ENCODE measurements around the gene CFAP54.
A peak's percentile ranks its signal among the peaks of the same experiment; 100 is the strongest.
"Not testable (repeated sequence)": the region's sequence is repeated elsewhere in the genome, so short reads cannot be mapped to it uniquely, and the experiment has no call there.

CFAP54 gene

DNA sequence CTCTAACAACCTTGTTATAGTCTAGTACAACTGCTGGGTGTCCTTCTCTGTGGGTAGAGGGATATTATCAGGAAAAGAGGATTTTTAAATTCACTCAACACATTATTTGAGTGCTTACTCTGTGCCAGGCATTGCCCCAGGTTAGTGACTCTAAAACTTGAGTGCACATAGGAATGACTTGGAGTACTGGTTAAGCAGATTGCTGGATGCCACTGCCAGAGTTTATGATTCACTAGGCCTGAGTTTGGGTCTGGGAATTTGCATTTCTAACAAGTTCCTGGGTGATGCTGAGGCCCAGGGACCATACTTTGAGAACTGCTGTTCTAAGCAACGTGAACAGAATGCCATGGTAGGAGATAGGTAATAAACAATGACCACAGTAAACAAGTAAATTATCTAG lies 96.6 kb downstream of the CFAP54 start:
- H3K4me3 ChIP-seq (ENCODE audit: low read length) = no peak overlapping the region
- no peak for DNase-seq (ENCODE audit: low read depth, low spot score)

DNA sequence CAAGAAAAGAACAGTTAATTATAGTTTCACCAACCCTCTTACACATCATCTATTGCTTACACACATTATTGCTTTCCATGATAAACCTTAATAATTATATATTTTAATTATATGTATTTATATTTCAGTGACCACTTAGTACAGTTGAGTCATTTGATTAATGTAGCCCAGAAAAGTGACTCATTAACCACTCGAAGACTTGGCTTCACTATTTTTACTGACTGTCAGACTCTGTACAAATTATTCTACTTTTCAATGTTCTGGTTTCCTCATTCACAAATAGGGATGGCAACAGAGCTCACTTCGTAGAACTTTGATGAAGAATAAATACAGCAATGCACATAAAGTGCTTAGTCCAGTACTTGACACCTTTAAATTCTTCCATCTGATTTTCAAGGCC lies 98.3 kb downstream of the CFAP54 start:
- no peak overlapping the region for H3K4me3 ChIP-seq (ENCODE audit: low read length)
- DNase-seq (ENCODE audit: low read depth, low spot score) = no peak

DNA sequence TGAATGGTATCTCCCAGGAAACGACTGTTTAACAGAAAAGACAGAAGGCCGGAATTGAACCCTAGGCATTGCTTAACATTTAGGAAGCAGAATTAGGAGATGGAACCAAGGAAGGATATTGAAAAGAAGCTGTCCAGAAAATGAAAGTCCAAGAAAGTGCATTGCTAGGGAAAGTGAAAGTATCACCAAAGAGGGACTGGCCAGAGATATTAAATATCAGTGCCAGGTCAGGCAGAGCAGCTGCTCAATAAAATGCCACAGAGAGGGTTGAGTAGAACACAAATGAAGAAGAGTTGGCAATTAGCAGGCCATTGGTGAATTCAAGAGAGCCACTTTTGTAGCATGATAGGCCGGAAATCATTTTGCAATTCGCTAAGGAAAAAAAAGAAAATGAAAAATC lies 101.6 kb downstream of the CFAP54 start:
- H3K4me3 ChIP-seq (ENCODE audit: low read length) = no peak overlapping the region

DNA sequence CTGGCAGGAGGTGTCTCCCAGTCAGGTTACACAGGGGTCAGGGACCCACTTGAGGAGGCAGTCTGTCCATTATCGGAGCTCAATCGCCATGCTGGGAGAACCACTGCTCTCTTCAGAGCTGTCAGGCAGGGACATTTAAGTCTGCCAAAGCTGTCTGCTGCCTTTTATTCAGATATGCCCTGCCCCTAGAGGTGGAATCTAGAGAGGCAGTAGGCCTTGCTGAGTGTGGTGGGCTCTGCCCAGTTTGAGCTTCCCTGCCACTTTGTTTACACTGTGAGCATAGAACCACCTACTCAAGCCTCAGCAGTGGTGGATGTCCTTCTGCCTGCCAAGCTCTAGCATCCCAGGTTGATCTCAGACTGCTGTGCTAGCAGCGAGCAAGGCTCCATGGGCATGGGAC lies 115.0 kb downstream of the CFAP54 start:
- DNase-seq (ENCODE audit: low read depth, low spot score); H3K4me3 ChIP-seq (ENCODE audit: low read length): not testable (repeated sequence)

More for the DNA sequence above, 101.6 kb downstream of the CFAP54 start:
- no peak for DNase-seq (ENCODE audit: low read depth, low spot score)

DNA sequence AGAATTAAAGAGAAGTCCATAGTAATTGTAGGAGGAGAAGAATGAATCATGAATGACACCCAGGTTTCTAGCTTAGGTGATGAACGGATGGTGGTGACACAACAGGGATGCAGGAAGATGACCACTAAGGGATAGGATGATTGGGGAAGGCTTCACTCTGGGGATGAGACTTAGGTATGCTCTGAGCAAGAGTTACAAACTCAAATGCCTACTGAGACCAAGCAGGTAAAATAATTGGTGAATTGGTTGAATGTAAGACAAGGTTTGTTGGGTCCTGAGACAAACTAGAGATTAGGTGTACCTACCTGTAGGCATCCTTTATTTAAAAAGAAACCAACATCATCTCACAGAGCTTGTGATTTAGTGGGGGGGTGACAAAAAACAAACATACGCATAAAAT lies 116.3 kb downstream of the CFAP54 start:
- no peak for DNase-seq (ENCODE audit: low read depth, low spot score)
- H3K4me3 ChIP-seq (ENCODE audit: low read length) = no peak overlapping the region

DNA sequence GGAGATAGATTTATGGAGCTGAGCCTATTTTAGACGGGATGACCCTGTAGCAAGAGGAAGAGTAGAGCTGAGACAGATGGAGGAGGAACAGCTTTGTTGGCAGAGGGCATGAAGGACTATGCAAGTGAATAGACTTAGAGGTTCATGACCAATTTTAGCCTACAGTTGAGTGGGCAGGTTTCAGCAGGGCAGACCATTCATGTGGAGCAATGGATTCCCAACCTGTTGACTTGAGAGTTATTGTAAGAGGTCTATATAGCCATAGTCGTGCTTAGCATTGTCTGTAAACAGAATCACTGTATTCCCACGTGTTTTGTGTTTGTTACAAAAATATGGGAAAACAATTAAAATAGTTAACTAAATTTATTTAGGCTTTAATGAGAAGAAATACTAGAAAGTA lies 116.8 kb downstream of the CFAP54 start:
- no peak for DNase-seq (ENCODE audit: low read depth, low spot score)
- H3K4me3 ChIP-seq (ENCODE audit: low read length) = no peak overlapping the region

DNA sequence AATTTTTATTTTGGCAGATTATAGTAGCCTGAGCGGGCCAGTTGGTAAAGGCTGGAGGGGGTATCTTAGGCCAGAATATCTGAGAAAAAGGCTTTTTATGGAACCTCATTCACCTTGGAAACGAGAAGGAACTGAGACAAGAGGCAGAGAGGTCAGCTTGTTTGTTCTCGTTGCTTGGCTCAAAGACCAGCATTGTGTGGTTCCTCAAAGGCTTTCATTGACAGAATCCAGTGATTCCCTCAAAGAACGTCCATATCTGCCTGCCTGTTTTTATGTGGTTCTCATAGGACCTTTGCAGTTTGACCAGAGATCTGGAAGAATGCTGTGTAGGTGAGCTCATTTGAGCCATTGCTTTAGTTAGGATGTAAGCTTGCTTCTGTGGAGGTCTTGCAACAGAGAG lies 117.3 kb downstream of the CFAP54 start:
- no peak for DNase-seq (ENCODE audit: low read depth, low spot score)
- no peak overlapping the region for H3K4me3 ChIP-seq (ENCODE audit: low read length)

DNA sequence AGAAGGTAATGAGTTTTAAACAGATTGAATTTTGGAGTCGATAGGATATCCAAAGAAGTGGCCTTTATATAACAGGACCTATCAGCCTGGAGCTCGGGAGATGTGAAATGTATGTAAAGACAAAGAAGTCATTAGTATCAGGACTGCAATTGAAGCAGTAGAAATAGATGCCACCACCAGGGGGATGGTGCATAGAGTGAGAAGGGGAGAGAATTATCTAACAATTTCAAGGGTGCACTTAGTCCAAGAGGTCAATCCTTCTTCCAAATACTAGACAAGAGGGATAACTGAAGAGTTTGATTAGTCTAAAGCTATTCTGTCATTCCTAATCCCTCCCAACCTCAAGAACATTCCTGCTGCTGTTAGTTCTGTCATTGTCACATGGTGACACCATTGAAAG lies 127.8 kb downstream of the CFAP54 start:
- no peak overlapping the region for H3K4me3 ChIP-seq (ENCODE audit: low read length)
- peak; percentile 9 for DNase-seq (ENCODE audit: low read depth, low spot score)

DNA sequence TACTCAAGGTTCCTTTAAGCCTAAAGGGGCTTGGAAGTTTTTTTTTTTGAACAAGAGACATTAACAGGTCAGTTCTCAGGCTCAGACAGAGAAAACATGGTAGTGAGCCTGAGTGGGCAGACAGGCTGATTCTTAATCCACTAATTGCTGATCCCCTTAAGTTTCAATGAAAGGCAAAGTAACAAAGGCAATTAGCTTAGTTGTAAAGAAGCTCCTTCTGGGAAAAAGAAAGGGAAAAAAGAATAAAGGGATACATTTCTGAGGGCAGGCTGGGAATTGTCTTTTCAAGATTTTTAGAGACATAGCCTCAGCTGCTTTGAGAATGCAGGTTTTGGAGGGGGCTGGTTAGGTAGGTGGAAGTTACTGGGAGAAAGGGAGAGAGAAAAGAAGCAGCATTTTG lies 133.8 kb downstream of the CFAP54 start:
- no peak overlapping the region for H3K4me3 ChIP-seq (ENCODE audit: low read length)
- no peak for DNase-seq (ENCODE audit: low read depth, low spot score)

DNA sequence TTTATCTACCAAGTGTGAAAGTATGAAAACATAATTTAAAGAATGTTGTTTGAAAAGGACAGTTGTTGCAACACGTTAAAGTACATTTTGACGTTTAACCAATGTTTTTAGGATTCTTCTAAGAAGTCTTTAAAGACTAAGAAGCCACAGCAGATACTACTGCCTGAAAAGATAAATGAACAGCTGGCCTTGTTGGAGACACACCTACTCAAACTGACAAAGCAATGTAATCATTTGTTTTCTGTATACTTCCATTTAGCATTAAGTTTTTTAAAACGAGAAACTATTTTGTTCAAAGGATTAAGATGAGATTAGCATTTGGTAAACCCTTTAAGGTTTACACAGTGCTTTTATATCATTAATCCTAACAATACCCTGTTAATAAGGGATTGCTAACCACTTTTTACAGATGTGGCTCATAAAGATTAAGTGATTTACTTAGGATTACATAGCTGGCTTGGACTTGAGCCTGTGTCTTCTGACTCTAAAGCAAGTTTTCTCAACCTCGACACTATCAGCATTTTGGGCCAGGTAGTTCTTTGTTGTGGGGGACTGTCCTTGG lies 134.4 kb downstream of the CFAP54 start:
- H3K4me3 ChIP-seq (ENCODE audit: low read length) = no peak overlapping the region
- no peak for DNase-seq (ENCODE audit: low read depth, low spot score)

DNA sequence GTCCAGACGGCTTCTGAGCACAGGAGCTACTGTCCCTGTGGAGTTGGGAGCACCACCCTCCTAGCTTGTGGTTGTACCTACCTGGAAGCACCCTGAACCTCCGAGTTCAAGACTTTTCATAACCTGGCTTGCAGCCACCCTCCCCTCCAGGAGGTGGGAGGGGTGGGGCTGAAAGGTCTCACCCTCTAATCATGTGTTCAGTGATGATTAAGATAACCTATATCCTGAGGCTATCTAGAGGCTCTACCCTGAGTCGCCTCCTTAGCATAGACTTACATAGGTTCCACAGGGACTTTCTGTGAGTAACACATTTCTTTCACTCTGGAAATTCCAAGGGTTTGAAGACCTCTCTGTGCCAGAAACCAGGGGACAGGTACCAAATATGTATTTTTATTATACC lies 146.5 kb downstream of the CFAP54 start:
- DNase-seq (ENCODE audit: low read depth, low spot score) = no peak
- H3K4me3 ChIP-seq (ENCODE audit: low read length) = no peak overlapping the region

DNA sequence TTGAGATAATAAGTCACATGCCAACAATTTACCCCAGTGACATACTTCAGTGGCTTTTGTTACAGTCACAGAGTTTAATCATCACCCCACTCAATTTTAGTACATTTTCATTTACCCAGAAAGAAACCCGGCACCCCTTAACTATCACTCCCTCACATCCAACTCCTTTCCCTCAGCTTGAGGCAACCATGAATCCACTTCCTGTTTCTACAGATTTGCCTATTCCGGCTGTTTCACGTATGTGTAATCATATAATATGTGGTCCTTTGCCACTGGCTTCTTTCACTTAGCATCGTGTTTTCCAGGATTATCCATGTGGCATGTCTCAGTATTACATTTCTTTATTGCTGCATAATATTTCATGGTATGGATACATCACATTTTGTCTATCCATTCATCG lies 147.5 kb downstream of the CFAP54 start:
- no peak overlapping the region for H3K4me3 ChIP-seq (ENCODE audit: low read length)
- DNase-seq (ENCODE audit: low read depth, low spot score) = no peak

DNA sequence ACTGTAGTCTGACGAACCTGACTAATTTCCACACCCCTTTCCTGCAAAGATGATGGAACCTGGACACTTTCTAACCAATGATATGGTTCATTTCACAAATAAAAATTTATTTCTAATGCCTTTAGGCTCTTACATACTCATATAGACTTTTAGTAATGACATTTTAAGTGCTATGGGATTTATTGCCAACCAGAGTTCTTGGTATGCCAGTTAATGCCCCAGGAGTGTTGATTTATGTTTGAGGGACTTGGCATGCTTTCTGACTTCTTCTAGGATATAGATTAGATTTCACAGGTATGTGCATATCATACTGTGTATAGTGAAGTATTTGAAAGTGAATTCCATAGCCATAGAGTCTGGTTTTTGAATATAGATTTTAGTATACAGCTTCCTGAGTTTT lies 159.5 kb downstream of the CFAP54 start:
- DNase-seq (ENCODE audit: low read depth, low spot score) = no peak

DNA sequence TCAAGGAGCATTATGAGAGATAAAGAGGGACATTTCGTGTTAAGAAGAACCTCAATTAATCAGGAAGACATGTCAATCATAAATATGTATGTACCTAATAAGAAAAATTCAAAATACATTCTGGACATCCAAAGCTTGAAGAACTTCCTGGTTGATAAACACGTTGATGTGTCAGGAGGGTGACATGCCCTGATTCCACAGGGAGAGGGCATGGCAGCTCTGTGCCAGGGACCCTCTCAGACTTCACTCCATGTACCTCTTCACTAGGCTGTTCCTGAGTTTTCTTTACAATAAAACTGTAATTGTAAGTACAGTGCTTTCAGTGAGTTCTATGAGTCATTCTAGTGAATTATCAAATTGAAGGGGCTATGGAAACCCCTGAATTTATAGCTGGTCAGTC lies 163.5 kb downstream of the CFAP54 start:
- H3K4me3 ChIP-seq (ENCODE audit: low read length) = no peak overlapping the region
- DNase-seq (ENCODE audit: low read depth, low spot score) = no peak

More for the DNA sequence above, 159.5 kb downstream of the CFAP54 start:
- no peak overlapping the region for H3K4me3 ChIP-seq (ENCODE audit: low read length)

DNA sequence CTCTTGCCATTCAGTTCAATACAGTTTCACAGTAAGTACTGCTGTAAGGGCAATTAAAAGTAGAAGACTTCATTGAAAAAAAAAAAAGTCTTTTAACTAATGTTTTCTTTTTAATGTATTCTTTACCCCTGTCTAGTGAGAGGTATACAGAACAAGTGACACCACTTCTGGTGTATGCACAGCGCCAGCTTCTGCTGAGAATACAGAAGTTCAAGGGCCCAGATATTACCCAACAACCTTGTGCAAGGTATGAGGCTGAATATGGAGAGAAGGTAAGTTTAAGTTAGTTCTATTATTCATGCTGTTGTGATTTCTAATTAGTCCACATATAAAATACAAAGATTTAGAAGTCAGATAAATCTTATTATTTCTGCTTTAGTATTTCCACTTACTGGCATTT lies 168.7 kb downstream of the CFAP54 start:
- no peak for DNase-seq (ENCODE audit: low read depth, low spot score)
- H3K4me3 ChIP-seq (ENCODE audit: low read length) = no peak overlapping the region

DNA sequence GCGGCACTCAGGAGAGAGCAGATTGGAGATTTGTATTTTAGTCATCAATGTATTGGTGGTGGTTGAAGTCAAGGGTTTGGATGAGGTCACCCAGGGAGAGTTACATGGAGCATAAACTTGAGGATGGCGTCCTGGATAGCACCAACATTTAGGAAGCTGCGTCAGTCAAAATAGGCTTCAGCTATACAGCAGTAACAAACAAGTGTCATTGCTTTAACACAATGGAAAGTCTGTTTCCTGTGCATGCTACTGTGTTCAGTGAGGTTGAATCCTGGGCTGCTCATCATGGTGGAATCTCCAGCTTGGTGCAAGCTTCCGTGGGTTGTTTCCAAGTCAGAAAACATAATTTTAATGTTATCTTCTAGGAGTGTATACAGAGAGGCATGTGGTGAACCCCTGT lies 180.4 kb downstream of the CFAP54 start:
- DNase-seq (ENCODE audit: low read depth, low spot score) = no peak
- no peak overlapping the region for H3K4me3 ChIP-seq (ENCODE audit: low read length)

DNA sequence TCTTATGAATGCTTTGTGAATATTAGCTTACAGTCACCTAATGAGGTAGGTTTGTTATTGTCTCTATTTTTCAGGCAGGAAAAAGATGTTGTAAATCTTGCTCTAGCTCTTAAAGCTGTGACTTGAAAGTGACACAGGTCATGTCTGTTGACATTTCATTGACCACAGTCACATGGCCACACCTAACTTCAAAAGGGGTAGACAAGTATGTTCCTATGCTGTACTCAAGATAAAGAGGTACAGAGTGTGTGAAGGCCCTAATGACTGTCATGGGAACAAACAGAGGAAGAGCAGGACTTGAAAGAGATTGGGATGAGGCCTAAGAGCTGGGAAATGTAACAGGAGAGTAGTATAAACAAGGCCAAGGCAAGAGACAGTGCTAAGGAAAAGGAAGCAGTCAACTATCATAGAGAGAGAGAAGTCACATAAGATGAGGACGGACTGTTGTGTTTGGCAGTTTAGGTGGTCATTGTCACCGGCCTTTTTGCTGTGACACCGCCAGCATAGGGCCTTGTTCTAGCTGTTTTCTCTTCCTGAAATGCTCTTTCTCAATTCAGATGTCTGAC lies 181.0 kb downstream of the CFAP54 start:
- DNase-seq (ENCODE audit: low read depth, low spot score) = no peak
- H3K4me3 ChIP-seq (ENCODE audit: low read length) = no peak overlapping the region

DNA sequence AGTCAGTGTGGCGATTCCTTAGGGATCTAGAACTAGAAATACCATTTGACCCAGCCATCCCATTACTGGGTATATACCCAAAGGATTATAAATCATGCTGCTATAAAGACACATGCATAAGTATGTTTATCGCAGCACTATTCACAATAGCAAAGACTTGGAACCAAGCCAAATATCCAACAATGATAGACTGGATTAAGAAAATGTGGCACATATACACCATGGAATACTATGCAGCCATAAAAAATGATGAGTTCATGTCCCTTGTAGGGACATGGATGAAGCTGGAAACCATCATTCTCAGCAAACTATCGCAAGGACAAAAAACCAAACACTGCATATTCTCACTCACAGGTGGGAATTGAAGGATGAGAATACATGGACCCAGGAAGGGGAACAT lies 186.1 kb downstream of the CFAP54 start:
- not testable (repeated sequence) for H3K4me3 ChIP-seq (ENCODE audit: low read length); DNase-seq (ENCODE audit: low read depth, low spot score)

DNA sequence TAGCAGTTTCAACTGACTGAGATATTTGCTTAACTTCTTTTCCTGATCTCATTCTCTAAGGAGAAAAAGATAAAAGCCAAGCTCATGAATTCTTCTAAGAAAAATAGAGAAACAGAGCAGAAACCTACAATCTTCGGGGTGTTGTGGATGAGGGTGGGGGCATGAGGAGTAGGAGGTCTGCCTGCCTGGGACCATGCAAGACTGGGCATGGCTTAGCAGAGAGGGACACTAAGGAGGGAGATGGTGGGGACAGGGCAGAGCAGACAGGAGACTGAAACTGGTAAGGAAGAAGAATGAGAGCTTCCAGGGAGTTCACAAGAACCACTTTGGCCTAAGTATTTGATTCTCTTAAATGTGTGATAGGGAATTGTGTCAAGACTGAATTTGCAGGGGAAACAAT lies 188.0 kb downstream of the CFAP54 start:
- DNase-seq (ENCODE audit: low read depth, low spot score) = no peak
- no peak overlapping the region for H3K4me3 ChIP-seq (ENCODE audit: low read length)

DNA sequence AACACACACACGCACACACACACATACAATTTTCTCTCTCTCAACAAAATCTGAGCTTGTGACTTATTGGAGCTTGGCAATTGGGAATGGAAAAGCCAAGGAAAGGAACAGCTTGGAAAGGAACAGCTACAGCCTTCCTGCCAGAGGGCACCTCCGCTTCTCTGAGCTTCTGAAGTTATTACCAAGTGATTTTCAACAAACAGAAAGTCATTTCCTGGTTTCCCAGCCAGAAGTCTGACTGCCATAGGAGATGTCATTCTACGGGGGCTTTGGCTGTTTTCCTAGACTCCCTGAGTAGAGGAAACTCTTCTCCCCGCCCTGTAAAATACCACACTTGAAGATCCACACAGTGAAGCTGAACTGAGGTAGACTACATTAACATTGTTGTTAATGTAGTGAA lies 198.3 kb downstream of the CFAP54 start:
- no peak overlapping the region for H3K4me3 ChIP-seq (ENCODE audit: low read length)
- no peak for DNase-seq (ENCODE audit: low read depth, low spot score)

DNA sequence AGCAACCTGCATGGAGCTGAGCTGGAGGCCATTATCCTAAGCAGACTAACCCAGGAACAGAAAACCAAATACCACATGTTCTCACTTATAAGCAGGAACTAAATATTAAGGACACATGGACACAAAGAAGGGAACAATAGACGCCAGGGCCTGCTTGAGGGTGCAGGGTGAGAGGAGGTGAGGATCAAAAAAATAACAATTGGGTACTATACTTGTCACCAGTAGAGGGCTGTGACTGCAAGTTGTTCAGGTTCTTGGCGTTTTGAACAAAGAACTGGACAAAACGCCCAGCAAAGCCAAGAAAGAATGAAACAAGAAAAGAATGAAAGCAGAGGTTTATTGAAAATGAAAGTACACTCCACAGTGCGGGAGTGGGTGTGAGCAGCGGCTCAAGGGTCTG lies 209.1 kb downstream of the CFAP54 start:
- no peak overlapping the region for H3K4me3 ChIP-seq (ENCODE audit: low read length)
- DNase-seq (ENCODE audit: low read depth, low spot score) = no peak

DNA sequence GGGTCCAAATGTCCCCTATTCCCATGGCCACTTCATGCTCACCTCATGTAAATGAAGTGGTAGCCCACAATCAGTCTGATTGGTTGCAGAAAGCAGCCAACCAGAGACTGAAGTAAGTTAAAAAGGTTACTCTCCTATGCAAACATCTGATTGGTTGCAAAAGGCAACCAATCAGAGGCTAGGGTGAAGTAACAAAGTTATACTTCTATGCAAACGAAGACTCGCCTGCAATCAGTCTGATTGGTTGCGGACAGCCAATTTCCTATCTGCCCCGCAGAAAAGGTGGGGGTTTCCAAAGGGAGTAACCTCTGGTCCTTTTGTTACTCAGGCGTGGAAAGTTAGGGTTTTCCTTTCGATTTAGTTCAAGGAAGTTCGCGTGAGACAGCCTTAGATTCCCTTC lies 209.6 kb downstream of the CFAP54 start:
- DNase-seq (ENCODE audit: low read depth, low spot score) = no peak
- H3K4me3 ChIP-seq (ENCODE audit: low read length) = no peak overlapping the region
